Stimulated activated CD8-positive, alpha-beta memory T cell treated with anti-CD3 and anti-CD28 coated beads, Interleukin-7, amount 100 ng/mL, for 48 hours (primary cell): ENCODE results near the gene MPL.

ENCODE experiments used
- DNase-seq, 2 donors: peaks; one replicate each; pipeline ENCODE4 v3.0.0-alpha.2; 2020; ENCODE audit warnings: low read depth in 1 of 2; ENCODE audit errors: extremely low read depth in 1 of 2

Gene MPL

DNA sequence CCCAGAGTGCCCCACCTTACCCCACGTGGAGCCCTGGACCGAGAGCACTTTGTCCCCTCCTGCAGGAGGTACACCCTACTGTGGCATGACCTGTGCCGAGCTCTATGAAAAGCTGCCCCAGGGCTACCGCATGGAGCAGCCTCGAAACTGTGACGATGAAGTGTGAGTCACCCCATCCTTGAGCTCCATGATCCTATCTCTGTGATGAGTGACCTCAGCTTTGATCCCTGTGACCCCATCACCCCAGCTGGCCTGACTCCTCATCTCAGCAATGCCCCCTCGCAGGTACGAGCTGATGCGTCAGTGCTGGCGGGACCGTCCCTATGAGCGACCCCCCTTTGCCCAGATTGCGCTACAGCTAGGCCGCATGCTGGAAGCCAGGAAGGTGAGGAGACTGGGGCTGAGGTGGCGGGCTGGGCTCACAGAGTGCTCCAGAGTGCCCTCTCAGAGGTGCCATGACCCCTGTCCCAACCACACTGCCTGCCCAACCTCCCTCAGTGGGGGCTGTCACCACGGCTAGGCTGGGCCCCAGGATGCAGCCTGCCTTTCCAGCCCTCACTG lies 16.2 kb upstream of the MPL start:
- no peak for DNase-seq

DNA sequence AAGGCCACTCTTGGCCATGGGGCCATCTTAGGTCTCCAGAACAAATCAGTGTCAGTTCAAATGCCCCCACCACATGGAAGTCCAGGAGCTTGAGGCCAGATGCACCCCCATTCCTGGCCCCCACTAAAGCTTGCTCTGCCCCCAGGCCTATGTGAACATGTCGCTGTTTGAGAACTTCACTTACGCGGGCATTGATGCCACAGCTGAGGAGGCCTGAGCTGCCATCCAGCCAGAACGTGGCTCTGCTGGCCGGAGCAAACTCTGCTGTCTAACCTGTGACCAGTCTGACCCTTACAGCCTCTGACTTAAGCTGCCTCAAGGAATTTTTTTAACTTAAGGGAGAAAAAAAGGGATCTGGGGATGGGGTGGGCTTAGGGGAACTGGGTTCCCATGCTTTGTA lies 15.1 kb upstream of the MPL start:
- no peak for DNase-seq

DNA sequence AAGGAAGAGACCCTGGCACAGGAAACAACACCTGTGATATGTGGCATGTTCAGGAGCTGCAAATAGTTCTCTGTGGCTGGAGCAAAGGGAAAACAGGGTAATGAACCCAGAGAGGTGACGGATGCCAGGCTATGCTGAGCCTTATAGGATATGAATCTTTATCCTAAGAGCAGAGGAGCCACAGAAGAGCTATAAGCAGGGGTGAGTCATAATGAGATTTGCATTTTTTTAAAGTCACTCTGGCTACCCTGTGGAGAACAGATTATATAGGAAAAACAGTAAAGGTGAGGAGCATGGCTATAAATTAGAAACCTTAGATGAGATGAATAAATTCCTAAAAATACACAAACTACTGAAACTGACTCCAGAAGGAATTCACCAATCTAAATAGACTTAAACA lies 12.8 kb upstream of the MPL start:
- no peak for DNase-seq

DNA sequence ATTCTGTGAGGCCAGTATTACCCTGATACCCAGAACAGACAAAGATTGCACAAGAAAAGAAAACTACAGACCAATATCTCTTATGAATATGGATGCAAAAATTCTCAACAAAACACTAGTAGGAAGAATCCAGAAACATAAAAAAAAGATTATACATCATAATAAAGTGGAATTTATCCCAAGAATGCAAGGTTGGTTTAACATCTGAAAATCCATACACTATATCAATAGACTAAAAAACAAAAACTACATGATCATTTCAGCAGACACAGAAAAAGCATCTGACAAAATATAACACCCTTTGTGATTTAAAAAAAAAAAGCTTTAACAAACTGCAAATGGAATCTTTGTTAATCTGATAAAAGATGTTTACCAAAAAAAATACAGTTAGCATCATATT lies 12.2 kb upstream of the MPL start:
- DNase-seq = no peak

DNA sequence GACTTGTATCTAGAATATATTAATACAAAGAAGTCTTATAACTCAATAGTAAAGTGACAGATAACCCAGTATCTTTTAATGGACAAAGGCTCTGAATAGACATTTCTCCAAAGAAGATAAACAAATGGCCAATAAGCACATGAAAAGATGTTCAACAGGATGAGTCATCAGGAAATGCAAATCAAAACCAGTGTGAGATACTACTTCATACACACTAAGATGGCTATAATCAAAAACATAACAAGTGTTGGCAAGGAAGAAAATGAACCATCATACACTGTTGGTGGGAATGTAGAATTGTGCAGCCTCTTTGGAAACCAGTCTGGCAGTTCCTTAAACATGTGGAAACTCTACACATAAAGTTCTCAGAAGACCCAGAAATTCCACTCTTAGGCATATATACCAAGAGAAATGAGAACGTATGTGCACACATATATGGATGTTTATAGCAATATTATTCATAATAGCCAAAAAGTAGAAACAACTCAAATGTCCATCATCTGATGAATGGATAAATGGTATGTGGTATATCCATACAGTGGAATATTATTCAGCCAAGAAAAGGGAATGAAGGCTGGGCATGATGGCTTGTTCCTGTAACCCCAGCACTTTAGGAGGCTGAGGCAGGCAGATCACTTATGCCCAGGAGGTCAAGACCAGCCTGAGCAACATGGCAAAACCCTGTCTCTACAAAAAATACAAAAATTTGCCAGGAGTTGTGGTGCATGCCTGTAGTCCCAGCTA lies 9.9 kb upstream of the MPL start:
- DNase-seq = no peak

DNA sequence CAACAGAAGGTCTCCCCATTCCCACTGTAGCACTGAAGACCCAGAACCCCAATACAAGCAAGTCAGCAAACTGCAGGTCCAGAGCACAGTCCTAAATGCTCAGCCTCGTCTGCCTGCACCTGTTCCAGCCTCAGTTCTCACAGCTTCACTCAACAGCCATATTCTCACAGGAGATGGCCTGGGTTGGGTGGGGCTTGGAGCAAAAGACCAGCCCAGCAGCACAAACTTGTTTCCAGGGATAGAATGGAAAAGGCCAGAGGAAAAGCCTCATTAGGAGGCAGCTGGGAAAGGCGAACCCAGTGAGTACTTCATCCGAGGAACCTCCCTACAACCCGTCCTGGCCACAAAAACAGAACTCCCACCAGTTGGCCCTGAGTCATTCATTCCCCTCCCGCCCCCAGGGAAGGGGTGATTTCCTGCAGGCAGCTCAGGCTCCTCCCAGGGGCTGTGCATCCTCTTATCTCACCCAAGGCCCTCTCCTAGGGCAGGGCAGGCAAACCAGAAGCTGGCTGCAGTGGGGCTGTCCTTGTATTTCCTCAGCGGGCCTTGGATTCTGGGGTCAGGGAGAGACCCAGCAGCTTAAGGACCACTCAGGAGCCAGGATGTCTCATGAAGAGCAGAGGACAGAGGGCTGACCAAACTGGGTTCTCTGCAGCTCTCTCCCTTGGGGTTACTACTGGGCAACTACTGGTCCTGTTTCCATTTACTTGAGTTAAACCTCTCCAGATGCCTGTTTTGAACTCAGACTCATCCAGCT lies 7.4 kb upstream of the MPL start:
- DNase-seq = peak; percentile 40 to 63

DNA sequence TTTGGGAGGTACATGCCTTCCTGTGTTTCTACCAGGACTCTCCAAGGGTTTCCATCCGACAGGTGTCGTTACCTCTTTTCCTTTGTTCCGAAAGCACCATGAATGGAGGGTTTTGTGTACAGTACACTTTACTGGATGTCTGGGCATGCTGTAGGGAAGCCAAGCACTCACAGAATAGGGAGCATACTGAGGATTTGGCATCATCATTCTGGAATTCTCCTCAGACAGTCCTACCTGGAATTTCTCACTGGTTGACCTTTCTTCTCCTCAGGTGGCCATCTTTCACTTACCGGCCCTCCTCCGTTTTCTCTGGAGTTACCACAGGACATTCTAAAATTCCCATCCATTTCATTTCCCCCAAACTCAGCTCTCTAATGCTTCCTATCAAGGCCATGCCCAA lies 5.9 kb upstream of the MPL start:
- DNase-seq = no peak

DNA sequence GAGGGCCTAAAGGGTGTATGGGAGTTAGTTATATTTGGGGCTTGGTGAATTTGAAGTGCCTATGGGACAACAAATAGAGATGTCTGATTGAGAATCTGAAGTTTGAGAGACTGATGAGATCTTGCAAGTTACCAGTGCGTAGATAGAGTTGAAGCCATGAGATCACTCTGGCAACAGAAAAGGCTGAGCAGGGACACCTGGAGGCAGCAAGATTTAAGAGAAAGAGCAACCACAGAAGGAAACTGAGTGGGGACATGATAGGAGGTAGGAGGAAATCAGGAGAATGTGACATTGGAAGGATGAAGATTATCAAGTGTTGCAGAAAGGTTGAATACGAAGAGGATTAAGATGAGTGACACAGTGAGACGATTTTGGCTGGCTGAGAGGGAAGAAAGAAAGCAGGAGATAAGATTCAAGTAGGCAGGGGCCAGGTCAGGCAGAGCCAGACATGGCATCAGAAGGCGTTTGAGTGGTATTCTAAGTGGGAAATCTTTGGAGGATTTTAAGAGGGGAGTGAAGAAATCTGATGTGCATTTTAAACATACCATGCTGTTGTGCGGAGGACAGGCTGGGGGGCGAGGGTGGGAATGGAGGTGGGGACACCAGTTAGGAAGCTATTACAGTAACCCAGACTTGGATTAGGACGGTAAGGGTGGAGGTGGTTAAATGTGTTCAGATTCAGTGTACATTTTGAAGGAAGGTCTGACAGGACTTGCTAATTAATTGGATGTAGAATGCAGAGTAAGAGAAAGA lies 3.0 kb upstream of the MPL start:
- DNase-seq = no peak

DNA sequence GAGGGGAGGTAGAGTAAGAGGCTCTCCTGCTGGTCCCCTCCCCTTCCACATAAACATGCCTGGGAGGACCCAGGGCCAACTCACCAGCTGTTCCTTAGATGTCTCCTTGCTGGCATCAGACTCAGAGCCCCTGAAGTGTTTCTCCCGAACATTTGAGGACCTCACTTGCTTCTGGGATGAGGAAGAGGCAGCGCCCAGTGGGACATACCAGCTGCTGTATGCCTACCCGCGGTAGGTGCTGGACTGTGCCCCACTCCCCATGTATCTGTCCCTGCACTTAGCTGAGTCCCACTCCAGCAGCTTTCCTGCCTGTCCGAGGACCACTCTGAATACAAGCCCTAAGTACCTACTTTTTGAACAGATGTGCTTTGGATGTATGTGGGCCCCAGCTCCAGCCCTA lies 383 bp downstream of the MPL start:
- DNase-seq = no peak

DNA sequence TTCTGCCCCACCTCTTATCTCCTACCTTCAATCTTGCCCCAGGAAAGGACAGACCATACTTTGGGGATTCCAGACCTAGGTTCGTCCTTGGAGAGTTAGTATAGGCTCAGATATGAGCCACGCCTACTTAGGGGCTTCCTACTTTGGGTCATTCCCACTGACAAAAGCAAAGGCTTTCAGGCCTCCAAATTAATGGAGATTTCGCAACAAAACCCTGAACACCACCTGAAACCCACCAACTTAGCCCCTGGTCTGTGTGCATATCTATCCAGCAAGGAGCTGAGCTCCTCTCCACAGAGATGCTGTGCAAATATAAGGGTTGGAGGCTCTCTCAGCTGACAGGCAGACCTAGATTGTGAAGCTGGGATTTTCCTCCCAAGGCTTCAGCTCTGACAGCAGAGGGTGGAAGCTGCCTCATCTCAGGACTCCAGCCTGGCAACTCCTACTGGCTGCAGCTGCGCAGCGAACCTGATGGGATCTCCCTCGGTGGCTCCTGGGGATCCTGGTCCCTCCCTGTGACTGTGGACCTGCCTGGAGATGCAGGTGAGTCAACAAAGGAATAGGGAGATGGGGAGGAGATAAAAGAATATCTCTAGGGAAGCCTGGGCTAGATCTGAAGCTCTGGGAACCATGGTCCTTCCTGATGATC lies 2.1 kb downstream of the MPL start:
- DNase-seq = no peak

DNA sequence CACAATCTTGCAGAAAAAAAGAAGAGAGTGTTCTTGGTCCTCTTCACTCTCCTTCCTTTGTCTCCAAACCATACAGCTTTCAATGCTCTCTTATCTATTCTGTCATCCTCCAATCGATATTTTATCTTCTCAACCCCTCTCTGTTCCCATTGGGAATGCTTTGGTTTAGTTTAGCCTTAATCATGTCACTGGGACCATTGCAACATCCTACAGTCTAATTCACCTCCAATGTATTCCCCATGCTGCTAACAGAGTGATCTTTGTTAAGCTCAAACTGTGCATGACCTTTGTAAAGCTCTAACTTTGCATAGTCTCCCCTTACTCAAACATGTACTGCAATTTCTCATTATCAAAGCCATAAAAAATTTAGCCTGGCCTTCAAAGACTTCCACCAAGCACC lies 2.9 kb downstream of the MPL start:
- DNase-seq = no peak

DNA sequence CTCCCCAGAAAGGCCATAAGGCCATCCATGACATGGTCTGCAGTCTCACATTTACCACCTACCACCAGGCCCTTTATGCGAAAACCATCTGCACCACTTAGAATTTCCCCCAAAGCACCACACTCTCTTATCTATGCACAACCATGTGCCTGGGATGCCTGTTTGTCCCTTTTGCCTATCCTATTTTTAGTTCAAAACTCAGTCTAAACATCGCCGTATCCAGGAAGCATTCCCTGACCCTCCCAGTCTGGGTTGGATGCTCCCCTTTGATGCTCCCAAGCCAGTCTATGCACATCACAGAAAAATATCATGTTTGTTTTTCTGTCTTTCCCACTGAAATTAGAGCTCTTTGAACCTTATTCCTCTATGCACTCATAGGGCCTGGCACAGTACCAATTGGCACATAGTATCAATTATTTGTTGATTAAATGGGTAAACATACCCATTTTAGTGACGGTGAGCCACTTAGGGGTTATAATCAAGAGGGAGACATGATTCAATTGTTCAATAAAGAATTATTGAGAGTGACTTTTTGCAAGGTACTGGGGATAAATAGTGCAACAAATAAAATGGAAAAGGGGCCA lies 6.7 kb downstream of the MPL start:
- no peak for DNase-seq

DNA sequence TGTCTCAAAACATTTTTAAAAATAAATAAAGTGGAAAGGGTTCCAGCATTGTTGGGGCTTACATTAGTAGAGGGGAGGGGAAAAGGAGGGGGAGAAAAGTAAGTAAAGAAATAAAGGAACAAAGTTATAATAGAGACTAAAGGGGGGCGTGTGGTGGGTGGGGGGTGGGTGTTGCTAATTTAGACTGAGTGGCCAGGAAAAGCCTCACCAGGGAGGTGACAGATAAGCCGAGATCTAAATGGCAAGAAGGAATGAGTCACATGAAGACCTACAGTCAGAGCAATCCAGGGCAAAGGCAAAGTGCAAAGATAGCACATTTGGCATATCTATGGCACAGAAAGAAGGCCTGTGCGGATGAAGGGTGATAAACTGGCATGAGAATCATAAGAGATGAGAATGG lies 7.5 kb downstream of the MPL start:
- DNase-seq = no peak

DNA sequence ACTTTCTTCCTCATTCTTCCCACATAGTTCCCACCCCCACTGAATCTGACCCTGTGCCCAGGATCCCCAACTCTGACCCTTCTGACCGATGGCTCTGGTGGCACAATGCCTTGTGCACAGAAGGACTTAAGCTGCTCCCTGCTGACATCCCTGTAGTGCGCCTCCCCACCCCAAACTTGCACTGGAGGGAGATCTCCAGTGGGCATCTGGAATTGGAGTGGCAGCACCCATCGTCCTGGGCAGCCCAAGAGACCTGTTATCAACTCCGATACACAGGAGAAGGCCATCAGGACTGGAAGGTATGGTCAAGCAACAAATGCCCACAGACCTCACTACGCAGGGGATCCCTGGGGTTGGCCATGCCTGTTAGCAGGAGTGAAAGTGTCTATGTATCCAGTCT lies 9.0 kb downstream of the MPL start:
- no peak for DNase-seq

DNA sequence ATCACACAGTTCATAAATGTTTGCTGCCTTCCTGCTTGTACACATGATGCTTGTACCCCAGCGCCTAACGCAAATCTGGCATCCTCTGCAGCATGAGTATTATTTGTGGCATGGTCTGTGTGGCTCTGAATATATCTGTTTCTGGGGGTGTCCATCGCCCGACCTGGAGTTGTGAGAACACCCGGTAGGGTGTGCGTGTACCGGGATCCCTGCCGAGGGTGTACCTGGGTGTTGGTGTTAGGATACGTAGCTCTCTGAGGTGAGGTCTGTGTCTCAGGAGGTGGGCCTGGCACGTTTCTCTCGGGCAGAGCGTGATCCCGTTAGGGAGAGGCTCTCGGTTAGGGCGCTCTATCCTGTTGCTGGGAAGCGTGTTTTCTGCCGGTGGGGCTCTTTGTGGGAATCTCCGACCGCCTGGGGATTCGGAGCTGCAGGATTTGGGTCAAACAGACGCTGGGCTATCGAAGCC lies 10.8 kb downstream of the MPL start:
- no peak for DNase-seq

DNA sequence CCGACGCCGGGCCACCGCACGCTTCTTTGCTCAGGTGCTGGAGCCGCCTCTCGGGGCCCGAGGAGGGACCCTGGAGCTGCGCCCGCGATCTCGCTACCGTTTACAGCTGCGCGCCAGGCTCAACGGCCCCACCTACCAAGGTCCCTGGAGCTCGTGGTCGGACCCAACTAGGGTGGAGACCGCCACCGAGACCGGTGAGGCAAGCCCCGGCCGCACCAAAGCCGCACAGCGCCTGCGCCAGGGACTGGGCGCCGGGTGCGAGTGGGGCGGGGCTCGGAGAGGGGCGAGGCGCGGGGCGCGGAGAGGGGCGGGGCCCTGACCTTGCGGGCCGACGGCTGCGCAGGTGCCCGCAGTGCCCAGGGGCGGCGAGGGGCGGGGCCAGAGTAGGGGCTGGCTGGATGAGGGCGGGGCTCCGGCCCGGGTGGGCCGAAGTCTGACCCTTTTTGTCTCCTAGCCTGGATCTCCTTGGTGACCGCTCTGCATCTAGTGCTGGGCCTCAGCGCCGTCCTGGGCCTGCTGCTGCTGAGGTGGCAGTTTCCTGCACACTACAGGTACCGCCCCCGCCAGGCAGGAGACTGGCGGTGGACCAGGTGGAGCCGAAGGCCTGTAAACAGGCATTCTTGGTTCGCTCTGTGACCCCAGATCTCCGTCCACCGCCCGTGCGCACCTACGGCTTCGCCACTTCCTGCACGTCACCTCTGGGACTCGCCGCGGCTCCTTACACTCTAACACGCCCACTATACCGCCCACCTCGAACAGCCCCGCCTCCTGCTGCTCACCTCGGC lies 11.4 kb downstream of the MPL start:
- DNase-seq = peak in 1 of 2 donors; percentile 23

DNA sequence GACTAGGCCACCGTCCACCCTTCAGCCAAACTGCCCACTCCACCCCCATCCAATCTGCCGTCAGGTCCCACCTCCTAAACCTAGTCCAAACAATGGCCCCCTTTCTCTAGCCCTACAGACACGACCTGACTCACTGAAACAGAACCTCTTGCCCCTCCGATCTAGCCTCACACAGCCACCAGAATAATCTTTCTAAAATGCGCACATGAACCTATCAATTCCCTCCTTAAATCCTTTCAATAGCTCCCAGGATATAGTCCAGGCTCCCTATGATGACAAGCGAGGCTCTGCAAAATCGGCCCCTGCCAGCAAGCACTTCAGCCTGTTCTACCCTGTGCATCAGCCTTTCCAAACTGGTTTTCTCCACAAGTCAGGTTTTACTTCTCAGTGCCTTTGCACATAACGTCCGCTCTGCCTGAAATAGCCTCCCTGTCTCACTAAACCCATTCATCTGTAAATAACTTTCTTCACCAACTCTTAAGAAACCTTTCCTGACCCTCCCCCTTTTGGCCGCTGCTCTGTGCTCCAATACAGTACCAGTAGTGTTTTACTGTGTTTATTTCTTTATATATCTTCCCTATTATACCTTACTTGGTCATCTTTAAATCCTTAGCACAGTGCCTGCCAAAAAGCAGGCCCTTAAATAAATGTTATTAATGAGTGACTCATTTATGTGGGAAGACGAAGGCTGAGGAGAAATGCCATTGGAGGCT lies 12.1 kb downstream of the MPL start:
- no peak for DNase-seq

DNA sequence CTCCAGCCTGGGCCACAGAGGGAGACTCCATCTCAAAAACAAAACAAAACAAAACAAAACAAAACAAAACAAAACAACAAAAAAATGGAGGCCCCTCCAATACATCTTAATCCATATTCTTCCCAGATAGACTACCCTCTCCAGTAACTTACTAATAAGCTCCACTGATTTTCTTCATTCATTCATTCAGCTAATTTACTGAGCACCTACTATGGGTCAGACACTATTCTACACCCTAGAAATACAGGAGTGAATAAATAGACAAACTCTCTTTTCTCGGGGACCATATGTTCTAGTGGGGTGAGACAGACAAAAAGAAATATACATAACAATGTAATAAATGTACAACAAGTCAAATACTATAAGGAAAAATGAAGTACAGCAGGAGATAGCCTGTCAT lies 13.4 kb downstream of the MPL start:
- no peak for DNase-seq
